Stimulated activated CD8-positive, alpha-beta memory T cell treated with anti-CD3 and anti-CD28 coated beads, Interleukin-15, amount 100 ng/mL, for 48 hours (primary cell): ENCODE data around the gene BCL7A.
A peak's percentile ranks its signal among the peaks of the same experiment; 100 is the strongest.
"Not testable (repeated sequence)": the region's sequence is repeated elsewhere in the genome, so short reads cannot be mapped to it uniquely, and the experiment has no call there.

Experiments
- DNase-seq, 2 donors: peaks; one replicate each; pipeline ENCODE4 v3.0.0-alpha.2; 2020; ENCODE audit warnings: low read depth in 2 of 2

Gene BCL7A

GRCh38 chr12:122021822-122022392, at the start of gene BCL7A:
Gene BCL7A, plus strand, starts transcription at chr12:122021884. Its CDS starts 208 bp downstream, at chr12:122022092.
- peak in 1 of 2 donors; percentile 45 for DNase-seq

- DNase-seq = no peak
Observed at GRCh38 chr12:121974026-121974985, 47.4 kb upstream of the BCL7A start.

GRCh38 chr12:121975021-121975420, 46.7 kb upstream of the BCL7A start:
- no peak for DNase-seq

GRCh38 chr12:121976950-121977349, 44.7 kb upstream of the BCL7A start:
- no peak for DNase-seq

- DNase-seq = no peak
Observed at GRCh38 chr12:121980191-121980891, 41.3 kb upstream of the BCL7A start.

- DNase-seq = no peak
Observed at GRCh38 chr12:121980892-121981272, 40.8 kb upstream of the BCL7A start.

DNA sequence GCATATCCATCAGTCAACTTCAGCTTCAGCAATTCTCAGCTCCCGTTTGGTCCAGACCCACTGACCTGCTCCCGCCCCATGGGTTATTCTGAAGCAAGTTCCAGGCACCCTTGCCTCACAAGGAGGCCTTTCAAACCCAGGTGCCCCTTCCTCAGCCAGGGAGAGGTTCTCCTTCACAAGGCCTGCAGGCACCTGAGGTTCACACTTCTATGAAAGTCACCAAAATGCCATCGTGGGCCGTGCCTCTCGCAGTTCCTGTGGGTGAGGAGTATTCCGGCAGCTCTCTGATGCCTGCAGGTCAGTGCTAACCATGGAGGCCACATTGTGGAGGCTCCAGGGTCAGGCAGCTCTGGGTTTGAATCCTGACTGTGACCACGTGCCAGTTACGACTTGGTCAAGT, 40.2 kb upstream of the BCL7A start:
- no peak for DNase-seq

- no peak for DNase-seq
Observed at GRCh38 chr12:121982950-121983349, 38.7 kb upstream of the BCL7A start.

GRCh38 chr12:121983536-121984210, 38.0 kb upstream of the BCL7A start:
- DNase-seq = no peak

DNA sequence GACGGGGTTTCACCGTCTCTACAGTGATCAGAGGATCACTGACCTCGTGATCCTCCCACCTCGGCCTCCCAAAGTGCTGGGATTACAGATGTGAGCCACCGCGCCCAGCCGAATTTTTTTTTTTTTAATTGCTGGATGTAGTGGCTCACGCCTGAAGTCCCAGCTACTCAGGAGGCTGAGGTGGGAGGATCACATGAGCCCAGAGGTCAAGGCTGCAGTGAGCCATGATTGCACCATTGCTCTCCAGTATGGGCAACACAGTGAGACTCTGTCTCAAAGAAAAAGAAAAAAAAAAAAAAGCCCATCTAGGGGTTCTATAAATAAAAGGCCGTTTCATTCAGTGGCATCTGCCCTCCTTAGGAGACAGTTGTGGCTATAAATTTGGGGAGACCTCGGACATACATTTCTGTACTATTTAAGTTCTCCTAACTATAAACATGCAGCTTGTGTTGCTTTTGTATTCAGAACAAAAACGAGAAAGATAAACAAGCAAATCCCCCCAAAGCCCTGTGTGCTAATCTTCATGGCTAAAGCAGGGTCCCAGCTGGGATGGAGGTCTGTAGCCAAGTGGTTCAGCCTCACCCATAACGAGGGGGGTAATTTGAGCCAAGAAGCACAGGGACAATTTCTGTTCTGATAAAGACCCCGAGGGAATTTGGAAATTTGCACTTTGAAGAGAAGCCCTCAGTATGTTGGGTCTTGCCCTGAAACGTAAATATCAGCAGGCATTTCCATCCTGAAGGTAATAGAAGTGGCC, 35.0 kb upstream of the BCL7A start:
- DNase-seq = no peak

GRCh38 chr12:121988519-121988918, 33.2 kb upstream of the BCL7A start:
- DNase-seq = not testable (repeated sequence)

GRCh38 chr12:121989276-121990113, 32.2 kb upstream of the BCL7A start:
- no peak for DNase-seq

DNA sequence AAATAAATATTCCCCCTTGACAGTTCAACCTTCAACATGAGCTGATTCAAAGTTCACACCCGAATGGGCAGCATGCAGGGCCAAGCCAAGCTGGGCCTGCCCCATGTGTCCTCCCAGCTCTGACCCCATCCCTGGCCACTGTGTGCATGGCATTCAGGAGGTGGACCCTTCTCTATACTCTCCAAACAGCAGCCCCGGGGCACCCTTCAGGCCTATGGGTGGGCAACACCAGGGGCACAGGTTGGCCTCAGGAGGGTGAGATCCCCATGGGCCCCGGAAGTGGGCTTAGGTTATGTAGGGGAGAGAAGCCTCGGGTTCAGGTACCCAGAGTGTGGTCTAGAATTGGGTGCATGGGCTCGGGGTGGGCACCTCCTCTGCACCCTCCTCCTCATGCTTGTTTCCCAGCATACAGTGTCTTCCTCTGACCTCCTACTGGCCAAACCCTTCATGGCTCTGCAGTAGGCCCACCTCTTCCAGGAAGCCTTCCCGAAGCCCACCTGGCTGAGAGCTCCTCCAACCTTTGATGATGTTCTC, 31.5 kb upstream of the BCL7A start:
- no peak for DNase-seq

GRCh38 chr12:121990692-121991603, 30.7 kb upstream of the BCL7A start:
- peak; percentile 16 to 53 for DNase-seq

GRCh38 chr12:121992059-121992879, 29.4 kb upstream of the BCL7A start:
- DNase-seq = peak; percentile 55 to 59

- no peak for DNase-seq
Observed at GRCh38 chr12:121996050-121996944, 25.4 kb upstream of the BCL7A start.
